AG09309 (cell line): Measurements from ENCODE around the gene FAM20A.
"Not testable (repeated sequence)": the region's sequence is repeated elsewhere in the genome, so short reads cannot be mapped to it uniquely, and the experiment has no call there.

ENCODE experiments used
- DNase-seq: peaks from one replicate; pipeline ENCODE4 v3.0.0-alpha.2; 2010; ENCODE audit warnings: low read depth
- H3K4me3 ChIP-seq: 2 replicates; pipeline ENCODE4 v1.5.1; 2011; ENCODE audit warnings: mild to moderate bottlenecking, low read depth, low read length, moderate library complexity; ENCODE audit not compliant: control insufficient read depth
- CTCF ChIP-seq: IDR thresholded peaks from 2 replicates; pipeline ENCODE4 v1.5.1; 2011; ENCODE audit warnings: mild to moderate bottlenecking, low read depth, low read length, inconsistent platforms; ENCODE audit not compliant: insufficient read depth, control insufficient read depth; ENCODE audit errors: missing control alignments

FAM20A gene

GRCh38 chr17:68522266-68522665, 78.9 kb downstream of the FAM20A start:
- H3K4me3 ChIP-seq: no peak overlapping the region
- no peak for TF ChIP-seq CTCF
- DNase-seq: no peak

- no peak for TF ChIP-seq CTCF
These were observed 81.3 kb downstream of the FAM20A start for GRCh38 chr17:68519911-68520310.

GRCh38 chr17:68519051-68519450, 82.1 kb downstream of the FAM20A start:
- not testable (repeated sequence) for DNase-seq, H3K4me3 ChIP-seq

More at GRCh38 chr17:68519911-68520310, 81.3 kb downstream of the FAM20A start:
- no peak overlapping the region for H3K4me3 ChIP-seq
- no peak for DNase-seq

GRCh38 chr17:68518063-68518815, 82.9 kb downstream of the FAM20A start:
- H3K4me3 ChIP-seq: no peak overlapping the region
- no peak for TF ChIP-seq CTCF
- DNase-seq: no peak

- not testable (repeated sequence) for DNase-seq
These were observed 83.6 kb downstream of the FAM20A start for GRCh38 chr17:68517605-68518004.

GRCh38 chr17:68516732-68517131, 84.4 kb downstream of the FAM20A start:
- no peak for DNase-seq
- no peak overlapping the region for H3K4me3 ChIP-seq
- TF ChIP-seq CTCF: no peak

More at GRCh38 chr17:68517605-68518004, 83.6 kb downstream of the FAM20A start:
- H3K4me3 ChIP-seq: not testable (repeated sequence)

GRCh38 chr17:68514831-68515635, 86.1 kb downstream of the FAM20A start:
- no peak for TF ChIP-seq CTCF
- no peak overlapping the region for H3K4me3 ChIP-seq
- no peak for DNase-seq
